Skeletal muscle satellite cell (primary cell): ENCODE data around the gene YWHAE. TPM values are rescaled to one million over a fixed set of nuclear protein-coding genes. Genes with fewer than 3 reads are reported as not detected.
"Not testable (repeated sequence)": the region's sequence is repeated elsewhere in the genome, so short reads cannot be mapped to it uniquely, and the experiment has no call there.

ENCODE experiments used
- H3K27me3 ChIP-seq: 2 replicates; pipeline ENCODE4 v1.7.0; 2013; ENCODE audit warnings: low read length; ENCODE audit not compliant: control insufficient read depth, insufficient read depth
- H3K36me3 ChIP-seq: 2 replicates; pipeline ENCODE4 v1.7.0; 2013; ENCODE audit warnings: mild to moderate bottlenecking, control low read depth, low read length; ENCODE audit not compliant: insufficient read depth
- H3K4me1 ChIP-seq: 2 replicates; pipeline ENCODE4 v1.7.0; 2013; ENCODE audit warnings: low read length; ENCODE audit not compliant: control insufficient read depth, insufficient read depth
- H3K4me2 ChIP-seq: 2 replicates; pipeline ENCODE4 v1.7.0; 2013; ENCODE audit warnings: mild to moderate bottlenecking, low read length
- H3K4me3 ChIP-seq: 2 replicates; pipeline ENCODE4 v1.7.0; 2013; ENCODE audit warnings: low read length
- H3K9ac ChIP-seq: 2 replicates; pipeline ENCODE4 v1.7.0; 2013; ENCODE audit warnings: mild to moderate bottlenecking, low read depth, low read length, moderate library complexity
- H3K9me3 ChIP-seq: replicated peaks from 2 replicates; pipeline ENCODE4 v1.7.0; 2013; ENCODE audit warnings: mild to moderate bottlenecking, control low read depth, low read length
- total RNA-seq: library from RNA; depleted of rRNA; stranded (reverse); fragments of >200 nt; gene quantifications from 2 replicates; pipeline ENCODE4 v1.2.3, GENCODE V29; 2012; rRNA removed

The YWHAE gene
- 623 and 650 TPM in 2 replicates for total RNA-seq

- Histone ChIP-seq H3K27me3 (no peaks in the 10 kb centered on the region), H3K4me3 (peak within 1 kb of the TSS; percentile 96)
Measured at GRCh38 chr17:1399679-1400512, at the start of gene YWHAE. Gene YWHAE, minus strand, starts transcription at chr17:1400222. Its CDS starts 112 bp downstream, at chr17:1400110.

GRCh38 chr17:1449412-1449967, 49.5 kb upstream of the YWHAE start:
- peaks cover 24% of the 10 kb centered on the region for H3K4me1 ChIP-seq
- H3K36me3 ChIP-seq, result peaks cover 35% of the 10 kb centered on the region
- H3K9me3 ChIP-seq, result no peaks in the 10 kb centered on the region
- no peak overlapping the region for H3K4me2 ChIP-seq
- no peaks in the 10 kb centered on the region for H3K27me3 ChIP-seq
- no peak overlapping the region for H3K9ac ChIP-seq
- no peak overlapping the region for H3K4me3 ChIP-seq

More at GRCh38 chr17:1399679-1400512, at the start of gene YWHAE:
- Histone ChIP-seq H3K4me2 (peak within 1 kb of the TSS; percentile 96), H3K36me3 (peaks cover 14% of the 10 kb centered on the region), H3K9me3 (no peaks in the 10 kb centered on the region), H3K4me1 (peaks cover 22% of the 10 kb centered on the region), H3K9ac (peak within 1 kb of the TSS; percentile 100)

GRCh38 chr17:1447052-1447451, 47.0 kb upstream of the YWHAE start:
- Histone ChIP-seq H3K27me3 (no peaks in the 10 kb centered on the region), H3K4me2 (no peak overlapping the region), H3K4me3 (no peak overlapping the region), H3K4me1 (peaks cover 3% of the 10 kb centered on the region), H3K36me3 (peaks cover 18% of the 10 kb centered on the region), H3K9me3 (no peaks in the 10 kb centered on the region), H3K9ac (no peak overlapping the region)

GRCh38 chr17:1446201-1446600, 46.2 kb upstream of the YWHAE start:
- Histone ChIP-seq H3K4me3 (no peak overlapping the region), H3K27me3 (no peaks in the 10 kb centered on the region), H3K4me2 (no peak overlapping the region), H3K36me3 (peaks cover 15% of the 10 kb centered on the region), H3K9me3 (no peaks in the 10 kb centered on the region), H3K9ac (no peak overlapping the region), H3K4me1 (no peaks in the 10 kb centered on the region)

GRCh38 chr17:1445695-1446094, 45.7 kb upstream of the YWHAE start:
- not testable (repeated sequence) for H3K4me3 ChIP-seq, H3K4me1 ChIP-seq, H3K9ac ChIP-seq, H3K4me2 ChIP-seq, H3K9me3 ChIP-seq, H3K27me3 ChIP-seq
- peaks cover 20% of the 10 kb centered on the region for H3K36me3 ChIP-seq

GRCh38 chr17:1442721-1443120, 42.7 kb upstream of the YWHAE start:
- not testable (repeated sequence) for H3K4me2 ChIP-seq, H3K27me3 ChIP-seq, H3K4me3 ChIP-seq, H3K9me3 ChIP-seq, H3K9ac ChIP-seq
- Histone ChIP-seq H3K4me1 (peaks cover 12% of the 10 kb centered on the region), H3K36me3 (peaks cover 13% of the 10 kb centered on the region)

- Histone ChIP-seq H3K36me3 (peaks cover 12% of the 10 kb centered on the region), H3K4me1 (peaks cover 12% of the 10 kb centered on the region), H3K9me3 (no peaks in the 10 kb centered on the region), H3K27me3 (no peaks in the 10 kb centered on the region), H3K4me2 (no peak overlapping the region), H3K4me3 (no peak overlapping the region), H3K9ac (no peak overlapping the region)
Measured at GRCh38 chr17:1442187-1442586, 42.2 kb upstream of the YWHAE start.

GRCh38 chr17:1440921-1441320, 40.9 kb upstream of the YWHAE start:
- no peak overlapping the region for H3K9ac ChIP-seq
- peaks cover 23% of the 10 kb centered on the region for H3K36me3 ChIP-seq
- no peak overlapping the region for H3K4me3 ChIP-seq
- no peak overlapping the region for H3K4me2 ChIP-seq
- no peaks in the 10 kb centered on the region for H3K9me3 ChIP-seq
- H3K4me1 ChIP-seq, result peaks cover 12% of the 10 kb centered on the region
- H3K27me3 ChIP-seq, result no peaks in the 10 kb centered on the region

GRCh38 chr17:1438593-1439083, 38.6 kb upstream of the YWHAE start:
- Histone ChIP-seq H3K9ac (peak overlapping the region; percentile 33), H3K4me2 (peak overlapping the region; percentile 63)

GRCh38 chr17:1435326-1435725, 35.3 kb upstream of the YWHAE start:
- no peaks in the 10 kb centered on the region for H3K27me3 ChIP-seq
- H3K4me3 ChIP-seq, result no peak overlapping the region
- no peak overlapping the region for H3K9ac ChIP-seq
- peaks cover 52% of the 10 kb centered on the region for H3K36me3 ChIP-seq
- H3K4me2 ChIP-seq, result no peak overlapping the region
- no peaks in the 10 kb centered on the region for H3K9me3 ChIP-seq
- peaks cover 12% of the 10 kb centered on the region for H3K4me1 ChIP-seq

More at GRCh38 chr17:1438593-1439083, 38.6 kb upstream of the YWHAE start:
- H3K9me3 ChIP-seq, result no peaks in the 10 kb centered on the region
- H3K36me3 ChIP-seq, result peaks cover 41% of the 10 kb centered on the region
- H3K27me3 ChIP-seq, result no peaks in the 10 kb centered on the region
- H3K4me1 ChIP-seq, result peaks cover 12% of the 10 kb centered on the region
- no peak overlapping the region for H3K4me3 ChIP-seq

- Histone ChIP-seq H3K9me3 (no peaks in the 10 kb centered on the region), H3K36me3 (peaks cover 52% of the 10 kb centered on the region), H3K4me2 (no peak overlapping the region), H3K4me3 (no peak overlapping the region), H3K4me1 (peaks cover 12% of the 10 kb centered on the region), H3K27me3 (no peaks in the 10 kb centered on the region), H3K9ac (no peak overlapping the region)
Measured at GRCh38 chr17:1434150-1434549, 34.1 kb upstream of the YWHAE start.
